Erythroblast (primary cell): ENCODE results near the gene PPFIA4.

Experiments
- GATA1 ChIP-seq: IDR thresholded peaks from 2 replicates; pipeline ENCODE4 v1.6.1; 2011; ENCODE audit warnings: low read depth, mild to moderate bottlenecking, control low read depth, low read length, moderate library complexity
- POLR2A ChIP-seq: IDR thresholded peaks from 2 replicates; pipeline ENCODE4 v1.6.1; 2011; ENCODE audit warnings: mild to moderate bottlenecking, low read length

- TF ChIP-seq POLR2A (peak; percentile 99), GATA1 (no peak)
Measured at GRCh38 chr1:203006948-203007871, 19.1 kb upstream of the PPFIA4 start, which contains the start of gene TMEM183A.
